Stimulated activated CD4-positive, alpha-beta T cell treated with anti-CD3 and anti-CD28 coated beads, Interleukin-2, amount 100 ng/mL, for 24 hours (primary cell): ENCODE data around the gene C16orf96.
"Not testable (repeated sequence)": the region's sequence is repeated elsewhere in the genome, so short reads cannot be mapped to it uniquely, and the experiment has no call there.

Source experiments
- DNase-seq, 2 donors: peaks; one replicate each; pipeline ENCODE4 v3.0.0-alpha.2; 2020

C16orf96 gene

DNA sequence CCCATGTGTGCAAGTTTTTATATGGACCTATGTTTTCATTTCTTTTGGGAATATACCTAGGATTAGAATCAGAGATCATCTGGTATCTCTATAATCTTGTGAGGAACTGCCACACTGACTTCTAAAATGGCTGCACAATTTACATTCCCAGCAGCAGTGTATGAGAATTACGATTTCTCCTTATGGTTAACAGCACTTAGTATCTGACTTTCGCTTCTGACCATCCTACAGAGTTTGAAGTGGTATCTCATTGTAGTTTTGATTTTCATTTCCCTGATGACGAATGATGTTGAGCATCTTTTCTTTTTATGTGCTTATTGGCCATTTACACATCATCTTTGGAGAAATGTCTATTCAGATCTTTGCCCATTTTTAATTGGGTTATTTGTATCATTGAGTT lies 10.0 kb downstream of the C16orf96 start:
- DNase-seq: no peak

DNA sequence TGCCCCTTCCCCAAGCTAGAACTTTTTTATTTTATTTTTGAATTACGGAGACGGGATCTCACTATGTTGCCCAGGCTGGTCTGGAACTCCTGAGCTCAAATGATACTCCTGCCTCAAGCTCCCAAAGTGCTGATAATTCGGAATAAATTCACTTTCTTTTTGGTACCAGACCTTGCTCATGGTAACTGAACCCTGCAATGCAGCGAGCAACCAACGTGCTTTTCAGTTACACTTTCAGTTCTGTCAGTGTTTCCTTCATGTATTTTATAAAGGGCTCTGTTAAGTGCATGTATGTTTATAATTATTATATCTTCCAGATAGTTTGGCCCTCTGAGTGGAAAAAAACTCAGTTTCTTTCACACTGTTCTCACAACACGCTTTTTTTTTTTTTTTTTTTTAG lies 13.9 kb downstream of the C16orf96 start:
- no peak for DNase-seq

DNA sequence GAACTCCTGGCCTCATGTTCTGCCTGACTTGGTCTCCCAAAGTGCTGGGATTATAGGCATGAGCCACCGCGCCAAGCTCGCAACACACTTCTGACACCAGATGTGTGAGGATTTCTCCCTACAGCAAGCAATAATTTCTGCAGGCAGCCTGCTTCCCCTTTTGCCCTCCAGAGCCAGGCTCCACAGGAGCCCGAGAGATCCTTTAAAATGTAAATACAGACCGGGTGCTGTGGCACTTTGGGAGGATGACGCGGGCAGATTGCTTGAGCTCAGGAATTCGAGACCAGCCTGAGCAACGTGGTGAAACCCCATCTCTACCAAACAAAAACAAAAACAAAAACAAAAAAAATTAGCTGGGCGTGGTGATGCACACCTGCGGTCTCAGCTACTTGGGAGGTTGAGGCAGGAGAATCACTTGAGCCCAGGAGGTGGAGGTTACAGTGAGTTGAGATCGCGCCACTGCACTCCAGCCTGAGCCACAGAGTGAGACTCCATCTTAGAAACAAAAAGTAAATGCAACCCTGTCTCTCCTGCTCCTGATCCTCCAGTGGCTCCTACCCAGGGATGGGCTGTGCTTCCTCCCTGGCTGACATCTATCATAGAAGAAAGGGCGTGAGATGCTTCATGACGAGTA lies 14.7 kb downstream of the C16orf96 start:
- no peak for DNase-seq

DNA sequence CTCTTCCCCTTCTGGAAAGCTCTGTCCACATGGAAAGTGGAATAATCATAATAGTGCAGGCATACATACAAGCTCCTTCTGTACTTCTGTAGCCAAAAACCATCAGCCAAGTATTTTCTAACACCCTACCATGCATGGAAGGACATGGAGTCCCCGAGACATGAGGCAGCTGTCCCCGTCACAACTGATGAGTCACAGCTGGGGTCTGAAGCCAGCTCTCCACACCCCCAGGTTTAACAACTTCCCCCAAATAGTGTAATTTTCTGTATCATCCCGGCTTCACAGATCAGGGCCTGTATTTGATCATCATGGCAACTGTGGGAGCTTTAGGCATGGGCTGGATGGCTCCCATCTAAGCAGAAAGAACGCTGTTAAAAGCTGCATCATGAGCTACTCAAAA lies 16.6 kb downstream of the C16orf96 start:
- no peak for DNase-seq

DNA sequence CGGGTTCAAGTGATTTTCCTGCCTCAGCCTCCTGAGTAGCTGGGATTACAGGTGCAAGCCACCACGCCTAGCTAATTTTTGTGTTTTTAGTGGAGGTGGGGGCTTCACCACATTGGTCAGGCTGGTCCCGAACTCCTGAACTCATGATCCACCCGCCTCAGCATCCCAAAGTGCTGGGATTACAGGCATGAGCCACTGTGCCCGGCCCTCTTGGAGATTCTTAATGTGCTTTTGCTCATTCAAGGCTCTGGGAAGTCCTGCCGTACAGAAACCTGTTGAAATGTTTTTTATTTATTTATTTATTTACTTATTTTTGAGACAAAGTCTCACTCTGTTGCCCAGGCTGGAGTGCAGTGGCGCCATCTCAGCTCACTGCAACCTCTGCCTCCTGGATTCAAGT lies 17.8 kb downstream of the C16orf96 start:
- DNase-seq: not testable (repeated sequence)

DNA sequence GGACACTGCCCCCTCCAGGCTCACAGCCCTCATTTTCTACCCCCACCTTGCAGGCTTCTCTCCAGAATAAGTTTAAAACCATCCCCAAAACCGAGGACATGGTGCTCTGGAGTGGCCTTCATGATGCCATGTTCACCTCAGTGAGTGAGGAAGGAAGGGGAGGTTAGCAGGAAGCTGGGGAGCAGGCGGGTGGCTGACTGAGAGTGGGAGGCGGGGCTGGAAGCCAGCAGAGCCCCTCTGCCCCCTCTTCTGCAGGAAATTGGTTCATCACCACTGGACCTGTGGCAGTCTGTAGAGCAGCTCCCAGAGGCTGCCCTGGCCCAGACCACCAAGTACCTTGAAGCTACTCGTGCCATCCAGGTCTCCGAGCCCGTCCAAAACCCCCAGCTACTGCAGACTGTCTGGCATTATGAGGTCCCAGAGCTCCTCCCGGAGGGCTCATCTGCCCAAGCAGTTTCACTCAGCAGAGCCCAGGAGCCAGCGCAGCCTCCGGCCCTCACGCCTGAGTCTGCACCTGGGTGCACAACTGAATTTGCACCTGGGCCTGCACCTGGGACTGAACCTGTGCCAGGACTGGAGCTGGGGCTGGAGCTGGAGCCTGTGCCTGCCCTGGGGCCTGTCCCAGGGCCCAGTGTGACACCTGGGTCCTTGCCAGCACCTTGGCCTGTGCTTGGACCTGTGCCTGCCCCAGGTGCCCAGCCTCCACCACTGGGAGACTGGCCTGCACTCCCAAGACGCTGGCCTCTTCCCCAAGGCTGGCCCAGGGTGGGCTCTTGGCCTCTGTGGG lies 19.0 kb downstream of the C16orf96 start:
- no peak for DNase-seq

DNA sequence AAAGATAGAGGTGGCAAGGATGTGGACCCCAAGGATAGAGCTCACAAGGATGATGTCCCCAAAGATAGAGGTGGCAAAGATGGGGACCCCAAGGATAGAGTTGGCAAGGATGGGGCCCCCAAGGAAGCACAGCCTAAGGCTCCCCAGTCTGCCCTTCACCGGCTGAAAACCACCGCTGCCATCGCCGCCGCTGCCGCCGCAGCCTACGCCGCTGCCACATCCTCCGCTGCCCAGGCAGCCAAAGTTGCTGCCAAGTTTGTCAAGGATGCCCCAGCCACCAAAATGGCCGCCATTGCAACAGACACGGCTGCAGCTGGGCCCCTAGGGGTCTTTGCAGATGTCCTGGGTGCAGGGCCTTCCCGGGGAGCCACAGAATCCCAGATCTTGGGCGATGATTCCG lies 19.9 kb downstream of the C16orf96 start:
- DNase-seq: no peak

DNA sequence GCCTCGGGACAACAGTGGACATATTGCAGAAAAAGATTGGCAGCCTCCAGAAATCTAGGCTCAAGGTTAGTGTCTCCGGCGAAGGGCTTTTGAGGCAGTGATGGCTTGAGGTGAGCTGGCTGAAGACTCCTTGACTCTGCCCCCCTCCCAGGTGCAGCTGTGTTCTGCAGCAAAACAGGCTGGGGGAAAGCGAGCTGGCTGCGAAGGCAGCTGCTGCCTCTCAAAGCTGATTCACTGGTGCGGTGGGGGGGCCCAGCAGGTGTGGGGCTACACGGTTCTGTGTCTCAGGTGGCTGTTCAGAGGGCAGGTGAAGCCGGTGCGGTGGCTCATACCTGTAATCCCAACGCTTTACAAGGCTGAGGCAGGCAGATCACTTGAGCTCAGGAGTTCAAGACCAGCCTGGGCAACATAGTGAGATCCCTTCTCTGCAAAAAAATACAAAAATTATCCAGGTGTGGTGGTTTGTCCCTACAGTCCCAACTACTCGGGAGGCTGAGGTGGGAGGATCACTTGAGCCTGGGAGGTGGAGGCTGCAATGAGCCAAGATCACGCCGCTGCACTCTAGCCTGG lies 22.9 kb downstream of the C16orf96 start:
- no peak for DNase-seq

DNA sequence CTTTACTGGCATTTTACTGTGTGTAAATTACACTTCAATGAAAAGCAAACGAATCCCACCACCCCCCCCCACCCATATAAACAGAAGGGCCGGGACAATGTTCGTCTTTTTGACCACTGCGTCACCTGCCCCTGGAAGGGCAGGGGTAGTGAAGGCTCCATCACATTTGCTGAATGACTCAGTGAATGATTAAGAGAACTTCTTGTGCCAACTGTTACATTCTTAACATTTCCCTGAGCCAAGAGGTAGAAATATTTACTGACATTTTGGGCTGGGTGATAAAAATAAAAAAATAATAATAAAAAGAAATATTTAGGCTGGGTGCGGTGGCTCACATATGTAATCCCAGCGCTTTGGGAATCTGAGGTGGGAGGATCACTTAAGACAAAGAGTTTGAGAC lies 24.1 kb downstream of the C16orf96 start:
- DNase-seq: no peak

DNA sequence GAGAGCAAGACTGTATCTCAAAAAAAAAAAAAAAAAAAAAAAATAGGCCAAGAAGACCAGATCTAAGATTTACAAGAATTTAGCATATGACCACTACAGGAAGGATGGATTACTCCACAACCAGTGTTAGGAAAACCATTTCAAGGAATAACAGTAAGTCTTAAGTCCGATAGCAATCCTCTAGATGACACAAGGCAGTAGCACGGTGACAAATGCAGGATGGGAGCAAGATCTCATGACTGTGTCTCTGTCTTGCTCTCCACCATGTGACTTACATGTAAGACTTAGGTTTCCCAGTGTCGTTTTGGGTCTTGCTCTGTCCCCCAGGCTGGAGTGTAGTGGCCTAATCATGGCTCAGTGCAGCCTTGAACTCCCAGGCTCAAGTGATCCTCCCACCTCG lies 27.8 kb downstream of the C16orf96 start:
- DNase-seq: no peak

DNA sequence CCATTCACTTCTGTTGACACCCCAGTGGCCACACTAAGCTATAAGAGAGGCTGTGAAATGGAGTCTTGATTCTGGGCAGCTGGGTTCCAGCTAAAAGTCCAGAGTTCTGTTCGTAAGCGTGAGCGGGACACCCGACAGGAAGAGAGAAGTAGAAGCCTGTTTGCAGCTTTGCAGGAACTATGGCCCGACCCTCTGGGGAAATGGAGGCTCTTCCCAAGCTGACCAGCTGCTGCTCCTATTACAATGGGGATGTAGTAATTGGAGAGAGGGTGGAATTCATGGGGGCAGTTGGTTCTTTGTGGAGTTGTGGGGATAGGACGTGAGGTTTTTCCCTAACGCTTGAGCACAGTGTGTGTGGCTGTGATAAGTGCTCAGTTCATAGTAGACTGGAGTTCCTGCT lies 30.2 kb downstream of the C16orf96 start:
- DNase-seq: no peak

DNA sequence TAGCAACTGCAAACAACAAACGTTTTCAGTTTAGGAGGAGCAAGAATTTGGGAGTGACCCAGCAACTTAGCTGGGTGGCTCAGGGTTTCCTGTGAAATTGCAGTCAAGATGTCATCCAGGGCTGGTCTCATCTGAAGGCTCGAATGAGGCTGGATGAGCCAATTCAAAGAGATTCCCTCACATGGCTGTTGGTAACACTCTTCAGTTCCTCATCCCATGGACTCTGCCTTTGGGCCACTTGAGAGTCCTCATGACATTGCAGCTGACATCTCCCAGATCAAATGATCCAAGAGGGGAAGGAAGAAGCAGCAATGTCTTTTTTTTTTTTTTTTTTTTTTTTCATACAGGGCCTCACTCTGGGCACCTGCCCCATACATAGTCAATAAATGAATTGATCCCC lies 32.2 kb downstream of the C16orf96 start:
- no peak for DNase-seq

DNA sequence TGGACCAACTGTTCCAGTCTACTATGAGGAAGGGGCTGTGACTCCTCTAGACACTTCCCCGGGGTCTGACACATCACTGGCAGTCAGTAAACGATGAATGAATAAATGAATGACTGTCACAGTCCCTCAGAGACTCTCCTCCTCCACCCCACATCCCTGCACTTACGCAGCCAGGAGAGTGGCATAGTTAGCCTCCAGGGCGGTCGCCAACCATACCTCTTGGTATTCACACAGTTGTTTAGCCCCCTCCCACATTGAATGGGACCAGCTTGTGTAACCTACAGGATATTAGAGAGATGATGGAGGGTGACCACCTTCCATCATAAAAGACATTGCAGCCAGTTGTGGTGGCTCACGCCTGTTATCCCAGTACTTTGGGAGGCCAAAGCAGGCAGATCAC lies 32.8 kb downstream of the C16orf96 start:
- DNase-seq: no peak

DNA sequence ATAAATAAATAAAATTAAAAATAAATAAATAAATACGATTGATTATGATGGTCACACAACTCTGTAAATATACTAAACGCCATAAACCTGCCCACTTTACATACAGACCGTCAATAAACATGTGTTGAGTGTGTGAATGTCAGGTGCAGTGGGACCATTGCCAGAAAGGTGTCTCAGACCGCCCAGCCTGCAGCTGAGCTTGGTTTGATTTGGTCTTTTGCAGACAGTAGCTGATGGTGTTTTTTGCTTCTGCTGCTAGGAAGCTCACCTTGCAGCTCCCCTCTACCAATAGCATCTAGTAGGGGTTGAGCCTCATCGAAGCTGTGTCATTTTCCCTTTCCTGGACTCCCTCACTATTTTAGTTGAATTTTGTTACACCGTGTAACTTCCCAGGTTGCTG lies 35.1 kb downstream of the C16orf96 start:
- DNase-seq: no peak

DNA sequence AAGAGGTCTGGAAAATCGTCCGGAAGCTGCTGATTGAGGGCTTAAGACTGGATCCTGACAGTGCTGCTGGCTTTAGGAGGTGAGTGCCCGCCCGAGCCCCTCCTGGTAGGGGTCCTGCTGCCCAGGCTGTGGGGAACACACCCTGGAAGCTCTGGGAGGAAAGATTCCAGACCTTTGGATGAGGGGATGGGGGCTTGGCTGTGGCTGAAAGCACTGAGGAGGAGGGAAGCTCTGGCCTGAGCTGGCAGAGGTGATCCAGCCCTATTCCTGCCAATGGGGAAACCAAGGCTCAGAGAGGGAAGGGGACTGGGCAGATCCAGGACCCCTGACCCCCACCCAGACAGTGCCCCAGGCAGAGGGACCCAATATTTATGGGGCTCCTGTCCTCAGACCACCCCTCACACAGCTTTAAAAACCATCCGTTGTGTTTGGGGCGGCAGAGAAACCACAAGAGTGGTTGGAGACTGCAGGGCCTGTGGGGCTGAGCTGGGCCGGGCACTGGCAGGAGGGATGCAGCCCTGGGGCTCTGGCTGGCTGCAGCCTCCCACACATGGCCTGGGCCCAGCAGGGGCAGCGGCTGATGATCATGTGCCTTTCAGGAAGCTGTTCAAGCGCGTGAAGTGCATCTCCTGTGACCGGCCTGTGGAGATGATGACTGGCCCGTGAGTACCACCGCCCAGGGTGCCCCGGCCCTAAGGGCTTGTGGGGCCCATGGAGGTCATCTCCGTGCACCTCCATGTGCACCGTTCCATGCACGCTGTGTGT lies 35.7 kb downstream of the C16orf96 start:
- DNase-seq: no peak

DNA sequence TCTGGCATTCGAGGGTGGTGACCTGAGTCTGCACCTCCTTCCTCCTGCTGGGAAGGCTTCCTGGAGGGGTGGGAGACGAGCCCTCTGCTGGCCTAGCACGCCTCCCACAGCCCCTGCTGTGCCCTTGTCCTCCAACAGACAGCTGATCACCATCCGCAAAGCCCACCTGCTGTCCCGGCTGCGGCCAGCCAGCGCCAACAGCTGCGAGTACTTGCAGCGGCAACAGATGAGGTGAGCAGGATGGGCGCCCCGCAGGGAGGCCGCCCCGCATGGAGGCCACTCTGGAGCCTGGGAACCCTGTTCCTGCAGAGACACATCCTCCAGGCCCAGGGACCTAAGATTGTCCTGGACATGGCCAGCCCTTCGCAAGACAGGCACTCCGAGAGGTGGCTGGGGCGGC lies 36.9 kb downstream of the C16orf96 start:
- DNase-seq: no peak

DNA sequence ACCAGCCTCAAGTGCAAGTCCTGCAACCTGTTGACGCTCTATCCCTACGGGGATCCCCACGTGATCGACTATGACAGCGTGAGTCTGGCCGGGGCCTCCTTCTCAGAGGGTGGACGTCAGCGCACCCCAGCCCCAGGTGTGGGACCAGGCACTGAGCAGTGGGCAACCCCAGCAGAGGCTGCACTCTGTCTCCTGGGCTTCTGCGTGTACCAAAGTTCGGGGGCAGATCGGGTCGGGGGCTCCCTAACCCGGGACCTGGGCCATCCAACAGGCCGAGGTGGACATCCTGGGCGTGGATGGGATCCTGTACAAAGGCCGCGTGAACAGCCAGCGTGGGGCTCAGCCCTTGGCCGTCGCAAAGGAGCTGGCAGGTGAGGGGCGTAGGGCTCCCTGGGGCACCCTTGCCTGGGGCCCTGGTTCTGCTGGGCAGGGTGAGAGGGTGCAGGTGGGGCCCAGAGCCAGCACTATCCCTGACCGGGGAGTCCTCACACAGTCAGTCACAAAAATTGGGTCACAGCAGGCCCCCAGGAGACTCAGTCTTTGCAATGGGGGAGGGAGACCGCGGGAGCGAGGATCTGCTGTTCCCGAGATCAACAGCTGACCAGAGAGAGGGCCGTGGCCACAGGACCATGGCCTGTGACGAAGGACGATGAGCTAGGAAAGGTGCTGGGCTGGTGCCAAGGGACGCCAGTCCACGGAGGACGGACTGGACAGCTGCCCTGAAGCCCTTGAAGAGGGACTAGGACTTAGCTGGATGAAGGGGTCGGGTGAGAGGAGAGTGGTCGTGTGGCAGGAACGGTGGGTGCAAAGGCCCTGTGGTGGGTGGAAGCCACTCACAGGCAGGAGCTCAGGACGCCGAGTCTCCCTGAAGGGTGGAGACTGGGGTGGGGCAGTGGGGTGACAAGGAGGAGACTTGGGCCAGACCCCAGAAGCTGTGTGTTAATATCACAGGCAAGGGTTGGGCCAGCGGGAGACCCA lies 38.6 kb downstream of the C16orf96 start:
- no peak for DNase-seq

DNA sequence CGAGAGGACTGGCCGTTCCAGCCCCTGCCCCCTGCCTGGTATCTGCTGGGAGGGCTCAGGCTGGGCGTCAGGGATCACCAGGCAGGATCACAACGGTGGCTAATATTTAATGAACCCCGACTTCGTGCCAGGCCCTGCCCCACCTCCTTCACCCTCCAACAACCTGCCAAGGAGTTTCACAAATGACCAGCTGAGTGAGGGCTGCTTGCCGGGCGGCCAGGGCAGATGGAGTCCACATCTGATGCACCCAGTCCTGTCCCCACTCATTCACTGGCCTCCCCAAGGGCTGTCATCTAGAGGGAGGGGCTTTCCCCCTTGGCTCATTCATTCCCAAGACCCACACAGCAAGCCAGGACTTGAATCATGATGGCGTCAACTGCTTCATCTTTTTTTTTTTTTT lies 41.0 kb downstream of the C16orf96 start:
- no peak for DNase-seq

DNA sequence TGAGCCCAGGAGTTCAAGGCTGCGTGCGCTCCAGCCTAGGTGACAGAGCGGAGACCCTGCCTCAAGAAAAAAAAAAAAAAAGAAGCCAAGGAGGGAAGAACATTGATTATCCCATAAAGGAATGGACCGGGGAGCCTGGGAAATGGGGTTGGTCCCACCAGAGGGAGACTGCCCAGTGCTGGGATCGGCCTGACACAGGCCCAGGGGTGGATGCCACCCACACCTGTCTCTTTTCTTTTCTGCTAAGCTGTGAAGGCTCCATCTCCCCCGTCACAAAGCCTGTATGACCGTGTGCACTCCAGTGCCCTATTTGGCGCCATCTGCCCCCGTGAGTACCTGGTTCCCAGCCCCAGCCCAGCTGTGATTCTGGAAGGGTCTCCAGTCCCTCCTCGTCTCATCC lies 42.9 kb downstream of the C16orf96 start:
- DNase-seq: no peak

DNA sequence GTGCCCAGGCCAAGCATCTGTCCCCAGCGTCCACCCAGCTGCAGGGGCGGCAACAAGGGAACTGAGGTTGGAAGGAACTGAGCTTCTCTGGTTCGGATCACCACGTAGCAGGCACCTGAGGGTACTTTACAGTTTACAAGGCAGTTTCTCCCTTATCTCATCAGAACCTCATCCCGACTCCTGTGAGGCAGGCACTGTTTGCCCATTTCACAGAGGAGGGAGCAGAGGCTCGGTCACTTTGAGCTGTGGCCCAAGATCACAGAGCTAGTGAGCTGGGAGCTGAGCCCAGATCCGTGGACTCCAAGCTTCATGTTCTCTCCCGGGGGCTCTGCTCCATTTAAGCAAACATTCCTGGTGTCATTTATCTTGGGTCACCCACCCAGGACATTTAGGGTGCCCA lies 43.4 kb downstream of the C16orf96 start:
- DNase-seq: no peak

DNA sequence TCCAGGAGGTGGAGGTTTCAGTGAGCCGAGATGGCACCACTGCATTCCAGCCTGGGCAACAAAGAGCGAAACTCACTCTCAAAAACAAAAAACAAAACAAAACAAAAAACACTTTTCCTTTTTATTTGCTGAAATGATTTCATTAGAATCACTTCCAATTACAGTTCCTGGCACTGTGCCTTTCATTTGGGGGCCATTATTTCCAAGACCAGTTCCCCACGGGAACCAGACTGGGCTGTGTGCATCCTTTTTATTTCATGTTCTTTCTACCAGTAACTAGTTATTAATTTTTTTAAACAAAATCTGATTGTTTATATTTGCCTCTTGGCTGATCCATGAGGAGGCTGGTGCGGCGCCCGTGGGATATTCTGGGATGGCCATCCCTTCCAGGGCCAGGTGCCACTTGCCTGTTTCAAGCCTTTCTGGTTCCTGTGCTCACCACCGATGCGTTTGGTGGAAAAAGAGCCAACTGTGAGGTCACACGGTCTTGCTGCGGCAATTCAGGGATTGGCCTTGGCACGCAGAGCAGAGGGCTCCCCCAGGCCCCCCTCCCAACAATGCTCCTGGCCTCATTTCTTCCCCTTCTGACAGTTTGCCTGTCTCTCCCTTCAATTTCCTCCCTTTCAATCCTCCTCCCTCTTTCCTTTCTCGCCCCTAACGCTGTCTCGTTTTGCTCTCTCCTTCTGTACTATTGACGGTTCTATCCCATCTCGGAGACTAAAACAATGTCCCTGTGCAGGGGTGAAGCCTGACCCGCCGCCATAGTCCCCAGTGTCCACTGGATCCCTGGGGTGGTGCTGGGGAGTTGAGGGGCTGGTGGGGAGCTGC lies 45.1 kb downstream of the C16orf96 start:
- no peak for DNase-seq

DNA sequence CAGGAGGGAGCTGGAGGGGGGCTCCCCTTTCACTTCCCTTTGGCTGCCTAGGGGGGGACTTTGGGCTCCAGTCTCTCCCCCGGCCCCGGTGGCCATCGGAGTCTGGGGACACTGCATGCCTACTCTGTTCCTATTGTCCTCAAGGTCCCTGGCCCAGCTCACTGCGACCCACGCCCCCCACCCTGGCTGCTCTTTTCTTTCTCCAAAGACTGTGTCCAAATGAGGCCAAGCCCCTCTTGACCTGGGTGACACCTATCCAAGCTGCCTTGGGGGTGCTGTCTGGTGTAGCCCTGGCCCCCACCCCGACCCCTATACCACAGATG lies 45.7 kb downstream of the C16orf96 start:
- no peak for DNase-seq
